PFSK-1 (cell line): ENCODE measurements around the gene ADAMTSL1.

Experiments
- POLR2AphosphoS5 ChIP-seq: IDR thresholded peaks from 2 replicates; pipeline ENCODE4 v1.6.1; 2012; ENCODE audit warnings: low read depth, mild to moderate bottlenecking, control low read depth, low read length, moderate library complexity
- REST ChIP-seq, 2 experiments: IDR thresholded peaks; 2 replicates each; pipeline versions ENCODE4 v1.6.1 to v1.8.0; 2011 to 2012; ENCODE audit warnings: low read depth in 2 of 2, low read length in 2 of 2, control low read depth in 1 of 2, inconsistent platforms in 1 of 2, mild to moderate bottlenecking in 1 of 2, moderate library complexity in 1 of 2; ENCODE audit not compliant: insufficient read depth in 1 of 2

DNA sequence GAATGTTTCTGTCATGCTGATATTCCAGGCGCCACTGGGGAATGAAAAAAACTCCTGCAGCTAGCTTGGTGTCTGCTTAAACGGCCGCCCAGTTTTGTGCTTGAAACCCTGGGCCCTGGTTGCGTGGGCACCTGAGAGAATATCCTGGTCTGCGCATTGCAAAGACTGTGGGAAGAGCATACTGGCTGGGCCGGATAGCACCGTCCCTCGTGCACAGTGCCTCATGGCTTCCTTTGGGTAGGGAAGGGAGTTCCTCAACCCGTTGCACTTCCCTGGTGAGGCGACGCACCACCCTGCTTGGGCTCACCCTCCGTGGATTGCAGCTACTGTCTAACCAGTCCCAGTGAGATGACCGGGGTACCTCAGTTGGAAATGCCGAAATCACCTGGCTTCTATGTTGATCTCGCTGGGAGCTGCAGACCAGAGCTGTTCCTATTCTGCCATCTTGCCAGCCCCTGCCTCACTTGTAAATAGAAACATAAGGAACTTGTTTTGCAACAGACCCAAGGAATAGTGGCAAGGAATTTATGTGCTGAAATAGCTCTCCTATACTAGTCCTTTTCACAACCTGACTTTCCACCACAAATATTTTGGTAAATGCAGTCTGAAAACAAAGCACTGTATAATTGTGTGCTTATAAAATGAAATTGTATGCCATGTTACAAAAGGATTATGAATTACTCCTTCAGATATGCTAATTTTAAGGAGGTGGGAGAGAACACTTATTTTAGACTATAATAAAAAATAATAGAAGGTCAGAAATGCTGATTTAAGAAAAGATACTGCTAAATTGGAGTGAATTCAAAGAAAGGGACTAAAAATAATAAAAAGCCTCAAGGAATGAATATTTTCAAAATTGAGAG, 90.3 kb downstream of the ADAMTSL1 start:
- TF ChIP-seq POLR2AphosphoS5 (no peak), REST (IDR thresholded peaks at IDR 0.05; ENCODE audit: insufficient read depth in 1 of 2, low read depth in 2 of 2, low read length in 2 of 2) (no peak)
